Left hindlimb (tissue), 1 donor: ENCODE measurements around the gene CYP2A7.
"Not testable (repeated sequence)": the region's sequence is repeated elsewhere in the genome, so short reads cannot be mapped to it uniquely, and the experiment has no call there.

Experiments
- DNase-seq: peaks from one replicate; pipeline ENCODE4 v3.0.0-alpha.2; 2018

The CYP2A7 gene

DNA sequence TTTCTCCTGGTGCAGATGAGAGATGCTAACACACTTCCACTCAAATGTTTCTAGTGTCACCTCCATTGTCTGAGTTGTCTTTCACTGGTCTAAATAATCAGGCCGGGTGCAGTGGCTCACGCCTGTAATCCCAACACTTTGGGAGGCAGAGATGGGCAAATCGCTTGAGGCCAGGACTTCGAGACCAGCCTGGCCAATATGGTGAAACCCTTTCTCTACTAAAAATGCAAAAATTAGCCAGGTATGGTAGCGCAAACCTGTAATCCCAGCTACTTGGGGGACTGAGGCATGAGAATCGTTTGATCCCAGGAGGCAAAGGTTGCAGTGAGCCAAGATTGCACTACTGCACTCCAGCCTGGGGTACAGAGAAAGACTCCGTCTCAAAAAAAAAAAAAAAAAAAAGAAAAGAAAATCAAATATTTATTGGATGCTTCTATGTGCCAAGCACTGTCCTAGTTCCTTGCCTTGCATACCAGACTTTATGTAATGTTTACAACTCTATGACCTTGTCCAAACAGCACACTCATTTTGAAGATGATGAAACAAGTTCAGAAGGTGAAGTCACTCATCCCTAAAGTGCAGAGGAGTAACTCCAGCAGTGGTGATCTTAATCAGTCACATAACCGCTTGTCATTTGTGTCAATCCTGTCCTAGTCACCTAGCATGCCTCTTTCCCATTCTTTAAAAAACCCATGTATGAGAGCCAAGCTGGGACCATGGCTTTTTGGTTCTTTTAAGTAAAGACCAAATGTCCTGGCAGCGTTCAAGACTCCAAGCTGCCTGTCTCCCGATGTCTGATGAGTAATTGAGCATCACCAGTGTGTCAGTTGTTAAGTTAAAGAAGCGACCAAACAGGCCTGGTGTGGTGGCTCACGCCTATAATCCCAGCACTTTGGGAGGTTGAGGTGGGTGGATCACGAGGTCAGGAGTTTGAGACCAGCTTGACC lies 15.1 kb upstream of the CYP2A7 start:
- not testable (repeated sequence) for DNase-seq

DNA sequence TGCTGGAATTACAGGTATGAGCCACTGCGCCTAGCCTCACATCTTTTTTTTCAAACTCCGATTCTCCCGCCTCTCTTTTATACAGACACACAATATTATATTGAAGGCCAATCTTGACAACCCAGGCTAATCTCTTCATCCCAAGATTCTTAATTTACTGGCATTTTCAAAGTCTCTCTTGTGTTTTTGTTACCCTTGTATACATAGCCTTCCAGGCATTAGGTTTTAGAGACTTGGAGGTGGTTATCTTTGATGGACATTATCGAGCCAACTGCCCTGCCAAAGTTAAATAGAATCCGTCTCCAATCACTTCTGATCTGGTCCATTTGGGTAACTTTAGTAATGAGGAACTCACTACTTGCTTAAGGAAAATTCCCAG lies 14.4 kb upstream of the CYP2A7 start:
- DNase-seq = no peak

DNA sequence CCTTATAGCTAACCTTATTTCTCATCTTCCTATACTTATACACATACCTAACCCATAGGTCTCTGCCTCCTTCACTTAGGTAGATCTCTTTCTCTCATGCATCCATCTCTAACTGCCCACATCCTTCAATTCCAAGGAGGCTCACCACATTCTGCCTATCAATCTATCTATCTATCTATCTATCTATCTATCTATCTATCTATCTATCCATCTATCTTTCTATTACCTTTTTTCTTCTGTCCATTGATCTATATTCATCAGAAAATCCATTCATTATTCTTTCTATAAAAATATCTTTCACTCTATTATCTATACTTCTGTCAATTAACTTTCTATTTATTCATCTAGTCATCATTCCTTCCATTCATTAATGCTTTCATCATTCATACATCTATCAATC lies 11.1 kb upstream of the CYP2A7 start:
- no peak for DNase-seq

- no peak for DNase-seq
Observed at GRCh38 chr19:40889366-40889765, 7.3 kb upstream of the CYP2A7 start.

DNA sequence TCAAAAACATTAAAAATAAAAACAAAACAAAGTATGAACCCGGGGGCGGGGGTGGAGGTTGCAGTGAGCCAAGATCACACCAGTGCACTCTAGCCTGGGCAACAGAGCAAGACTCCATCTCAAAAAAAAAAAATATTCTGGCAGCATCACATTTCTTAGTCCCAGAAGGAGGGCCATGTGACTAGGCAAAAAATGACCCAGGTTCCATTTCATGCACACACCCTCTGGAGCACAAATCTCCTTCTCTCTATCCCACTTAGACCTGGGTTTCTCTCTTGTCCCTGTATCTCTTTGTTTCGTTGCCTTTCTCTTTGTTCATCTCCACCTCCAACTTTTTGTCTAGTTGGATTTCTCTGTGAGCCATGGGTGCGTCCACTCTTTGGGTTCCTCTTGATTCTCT lies 6.2 kb upstream of the CYP2A7 start:
- no peak for DNase-seq

DNA sequence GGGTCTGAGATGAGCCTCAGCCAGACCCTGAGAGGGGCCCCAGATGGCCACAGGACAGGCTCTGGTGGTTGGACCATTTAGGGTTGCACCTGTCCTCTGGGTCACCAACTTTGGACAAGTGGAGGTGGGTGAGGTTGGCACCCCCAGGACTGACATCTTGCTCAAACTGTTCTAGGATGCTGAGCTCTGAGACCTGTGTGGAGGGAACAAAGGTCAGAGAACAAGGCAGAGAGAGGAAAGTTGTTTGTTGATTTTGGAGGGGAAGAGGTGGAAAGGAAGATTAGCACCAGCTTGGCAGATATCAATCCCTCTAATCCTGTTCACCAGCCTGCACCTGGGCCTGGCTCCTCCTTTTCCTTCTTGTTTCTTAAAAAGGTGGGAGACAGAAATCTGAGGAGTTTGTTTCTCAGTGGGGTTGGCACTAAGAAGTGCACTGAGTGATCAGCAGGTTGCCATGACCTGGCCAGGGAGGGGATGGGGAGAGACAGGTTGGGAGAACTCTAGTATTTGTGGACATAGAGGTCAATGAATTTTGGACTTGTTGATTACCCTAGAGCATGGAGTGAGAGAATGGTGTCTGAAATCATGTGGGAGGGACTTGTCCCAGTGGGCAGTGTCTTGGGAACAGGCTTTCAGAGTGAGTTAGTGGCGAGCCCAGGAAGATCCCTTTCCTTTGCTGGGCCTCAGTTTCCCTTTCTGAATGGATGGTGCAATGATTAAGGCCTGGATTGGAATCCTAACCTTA lies 2.3 kb upstream of the CYP2A7 start:
- DNase-seq = not testable (repeated sequence)

- not testable (repeated sequence) for DNase-seq
Observed at GRCh38 chr19:40879349-40879748, 2.7 kb downstream of the CYP2A7 start.

GRCh38 chr19:40875526-40875951 lies 6.5 kb downstream of the CYP2A7 start:
- not testable (repeated sequence) for DNase-seq

GRCh38 chr19:40874874-40875273 lies 7.2 kb downstream of the CYP2A7 start:
- DNase-seq = not testable (repeated sequence)

DNA sequence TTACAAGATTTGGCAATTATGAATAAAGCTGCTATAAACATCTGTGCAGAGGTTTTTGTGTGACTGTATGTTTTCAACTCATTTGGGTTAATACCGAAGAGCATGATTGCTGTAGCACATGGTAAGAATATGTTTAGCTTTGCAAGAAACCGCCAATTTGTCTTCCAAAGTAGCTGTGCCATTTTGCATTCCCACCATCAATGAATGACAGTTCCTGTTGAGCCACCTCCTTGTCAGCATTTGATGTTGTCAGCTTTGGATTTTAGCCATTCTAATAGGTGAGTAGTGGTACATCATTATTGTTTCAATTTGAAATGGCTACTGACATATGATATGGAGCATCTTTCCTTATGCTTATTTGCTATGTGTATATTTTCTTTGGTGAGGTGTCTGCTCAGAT lies 8.2 kb downstream of the CYP2A7 start:
- DNase-seq = not testable (repeated sequence)

DNA sequence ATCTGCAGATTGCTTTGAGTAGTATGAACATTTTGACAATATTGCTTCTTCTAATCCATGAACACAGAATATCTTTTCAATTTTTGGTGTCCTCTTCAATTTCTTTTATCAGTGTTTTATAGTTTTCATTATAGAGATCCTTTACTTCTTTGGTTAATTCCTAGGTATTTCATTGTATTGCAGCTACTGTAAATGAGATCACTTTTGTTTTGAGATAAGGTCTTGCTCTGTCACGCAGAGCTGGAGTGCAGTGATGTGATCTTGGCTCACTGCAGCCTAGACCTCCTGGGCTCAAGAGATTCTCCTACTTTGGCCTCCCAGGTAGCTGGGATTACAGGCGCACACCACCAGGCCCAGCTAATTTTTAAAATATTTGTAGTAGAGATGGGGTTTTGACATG lies 9.8 kb downstream of the CYP2A7 start:
- no peak for DNase-seq

GRCh38 chr19:40867701-40868100 lies 14.3 kb downstream of the CYP2A7 start:
- no peak for DNase-seq

DNA sequence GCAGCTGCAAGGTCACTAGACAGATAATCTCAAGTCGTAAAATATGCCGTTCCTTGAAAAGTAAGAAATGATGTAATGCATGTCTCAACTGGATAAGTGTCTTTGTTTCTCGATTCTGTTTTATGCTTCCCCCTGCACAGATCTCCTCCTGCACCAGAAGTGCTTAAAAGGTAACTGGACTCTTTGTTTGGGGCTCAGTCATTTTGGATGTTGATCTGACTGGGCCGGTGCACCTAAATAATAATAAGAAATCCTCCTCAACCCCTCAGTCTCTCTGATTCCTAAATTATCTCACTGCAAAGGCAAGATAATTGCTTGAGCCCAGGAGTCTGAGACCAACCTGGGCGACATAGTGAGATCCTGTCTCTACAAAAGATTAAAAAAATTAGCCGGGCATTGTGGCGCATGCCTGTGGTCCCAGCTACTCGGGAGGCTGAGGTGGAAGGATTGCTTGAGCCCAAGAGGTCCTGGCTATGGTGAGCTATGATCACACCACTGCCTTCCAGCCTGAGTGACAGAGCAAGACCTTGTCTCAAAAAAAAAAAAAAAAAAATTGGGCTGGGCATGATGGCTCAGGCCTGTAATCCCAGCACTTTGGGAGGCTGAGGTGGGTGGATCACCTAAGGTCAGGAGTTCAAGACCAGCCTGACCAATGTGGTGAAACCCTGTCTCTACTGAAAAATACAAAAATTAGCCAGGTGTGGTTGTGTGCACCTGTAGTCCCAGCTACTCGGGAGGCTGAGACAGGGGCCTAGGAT lies 17.1 kb downstream of the CYP2A7 start:
- DNase-seq = not testable (repeated sequence)

DNA sequence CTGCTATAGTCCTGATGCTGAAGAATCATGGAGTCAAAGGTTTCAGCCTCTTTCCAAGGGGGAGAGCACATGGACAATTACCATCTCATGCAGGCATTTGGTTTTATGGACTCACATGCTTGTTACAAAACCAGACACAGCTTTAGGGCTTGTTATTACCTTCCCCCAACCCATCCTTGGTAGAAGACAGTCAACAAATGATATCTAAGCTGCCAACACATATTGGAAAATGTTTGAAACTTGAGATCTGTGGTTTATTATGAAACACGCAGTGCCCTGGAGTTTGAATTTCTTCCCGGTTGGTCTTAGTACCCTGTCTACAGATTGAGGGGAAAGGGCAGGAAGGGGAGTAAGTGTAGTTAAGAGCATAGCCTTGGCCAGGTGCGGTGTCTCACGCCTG lies 19.2 kb downstream of the CYP2A7 start:
- DNase-seq = no peak

- DNase-seq = no peak
Observed at GRCh38 chr19:40862333-40862732, 19.7 kb downstream of the CYP2A7 start.

GRCh38 chr19:40858109-40858508 lies 23.9 kb downstream of the CYP2A7 start:
- DNase-seq = no peak

DNA sequence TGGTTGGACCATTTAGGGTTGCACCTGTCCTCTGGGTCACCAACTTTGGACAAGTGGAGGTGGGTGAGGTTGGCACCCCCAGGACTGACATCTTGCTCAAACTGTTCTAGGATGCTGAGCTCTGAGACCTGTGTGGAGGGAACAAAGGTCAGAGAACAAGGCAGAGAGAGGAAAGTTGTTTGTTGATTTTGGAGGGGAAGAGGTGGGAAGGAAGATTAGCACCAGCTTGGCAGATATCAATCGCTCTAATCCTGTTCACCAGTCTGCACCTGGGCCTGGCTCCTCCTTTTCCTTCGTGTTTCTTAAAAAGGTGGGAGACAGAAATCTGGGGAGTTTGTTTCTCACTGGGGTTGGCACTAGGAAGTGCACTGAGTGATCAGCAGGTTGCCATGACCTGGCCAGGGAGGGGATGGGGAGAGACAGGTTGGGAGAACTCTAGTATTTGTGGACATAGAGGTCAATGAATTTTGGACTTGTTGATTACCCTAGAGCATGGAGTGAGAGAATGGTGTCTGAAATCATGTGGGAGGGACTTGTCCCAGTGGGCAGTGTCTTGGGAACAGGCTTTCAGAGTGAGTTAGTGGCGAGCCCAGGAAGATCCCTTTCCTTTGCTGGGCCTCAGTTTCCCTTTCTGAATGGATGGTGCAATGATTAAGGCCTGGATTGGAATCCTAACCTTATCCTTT lies 29.4 kb downstream of the CYP2A7 start:
- DNase-seq = not testable (repeated sequence)

DNA sequence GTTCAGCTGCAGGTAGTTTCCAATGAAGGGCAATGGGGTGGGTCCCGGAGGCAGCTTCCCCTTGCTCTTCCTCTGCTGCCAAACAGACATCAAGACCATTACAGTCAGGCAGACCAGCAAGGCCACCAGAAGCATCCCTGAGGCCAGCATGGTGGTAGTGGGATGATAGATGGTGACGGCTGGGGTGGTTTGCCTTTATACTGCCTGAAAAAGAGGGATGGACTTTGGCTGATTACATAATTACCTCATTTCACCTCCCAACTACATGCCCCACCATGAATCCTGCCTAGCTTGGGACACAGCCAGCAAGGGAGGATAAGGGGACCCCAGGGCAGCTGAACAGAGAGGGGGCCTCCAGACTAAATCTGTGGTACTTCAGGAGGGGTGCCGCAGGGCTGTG lies 31.8 kb downstream of the CYP2A7 start, which contains the start of gene CYP2A6:
TSS of gene CYP2A6 (minus strand) at position 171 of the 400 bp plus-strand sequence. CDS start at position 150, 21 bp downstream.
- not testable (repeated sequence) for DNase-seq

DNA sequence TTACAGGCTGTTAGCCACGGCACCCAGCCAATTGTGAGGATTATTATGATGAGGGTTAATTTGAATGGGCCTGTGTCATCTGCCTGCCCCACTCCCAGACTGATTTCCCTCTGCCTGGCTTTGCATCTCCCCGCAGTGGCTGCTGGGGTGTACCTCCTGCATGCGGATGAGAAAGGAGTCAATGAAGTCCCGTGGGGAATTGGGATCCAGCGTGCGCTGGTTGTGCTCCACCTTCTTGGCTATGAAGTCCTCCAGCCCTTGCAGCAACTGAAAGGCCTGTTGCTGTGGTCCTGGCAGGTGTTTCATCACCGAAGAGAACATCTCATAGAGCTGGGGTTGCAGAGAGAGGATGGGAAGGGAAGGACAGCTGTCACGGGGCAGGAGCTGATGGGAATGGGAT lies 35.3 kb downstream of the CYP2A7 start:
- DNase-seq = not testable (repeated sequence)

- not testable (repeated sequence) for DNase-seq
Observed at GRCh38 chr19:40843653-40844052, 38.4 kb downstream of the CYP2A7 start.

GRCh38 chr19:40842997-40843652 lies 38.9 kb downstream of the CYP2A7 start:
- DNase-seq = not testable (repeated sequence)

DNA sequence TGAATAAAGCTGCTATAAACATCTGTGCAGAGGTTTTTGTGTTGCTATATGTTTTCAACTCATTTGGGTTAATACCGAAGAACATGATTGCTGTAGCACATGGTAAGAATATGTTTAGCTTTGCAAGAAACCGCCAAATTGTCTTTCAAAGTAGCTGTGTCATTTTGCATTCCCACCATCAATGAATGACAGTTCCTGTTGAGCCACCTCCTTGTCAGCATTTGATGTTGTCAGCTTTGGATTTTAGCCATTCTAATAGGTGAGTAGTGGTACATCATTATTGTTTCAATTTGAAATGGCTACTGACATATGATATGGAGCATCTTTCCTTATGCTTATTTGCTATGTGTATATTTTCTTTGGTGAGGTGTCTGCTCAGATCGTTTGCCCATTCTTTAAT lies 40.0 kb downstream of the CYP2A7 start:
- DNase-seq = not testable (repeated sequence)
